ENCODE data around the gene BMP7.

Gene BMP7

DNA sequence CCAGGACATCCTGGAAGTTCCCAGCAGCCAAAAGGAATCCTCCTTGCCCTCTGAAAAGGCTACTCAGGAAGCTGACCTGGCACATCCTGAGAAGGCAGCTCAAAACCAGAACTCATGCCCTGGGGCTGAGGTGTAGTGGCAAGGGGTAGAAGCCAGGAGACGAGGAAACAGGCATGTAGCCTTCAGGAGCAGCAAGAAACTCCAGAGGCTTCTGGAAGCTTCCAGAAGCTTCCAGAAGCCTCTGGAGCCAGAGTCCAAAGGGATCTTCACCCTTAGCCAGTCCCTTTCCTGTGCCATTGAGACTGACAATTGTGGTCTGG lies 43.9 kb downstream of the BMP7 start:
- TF ChIP-seq, protein P1, sequence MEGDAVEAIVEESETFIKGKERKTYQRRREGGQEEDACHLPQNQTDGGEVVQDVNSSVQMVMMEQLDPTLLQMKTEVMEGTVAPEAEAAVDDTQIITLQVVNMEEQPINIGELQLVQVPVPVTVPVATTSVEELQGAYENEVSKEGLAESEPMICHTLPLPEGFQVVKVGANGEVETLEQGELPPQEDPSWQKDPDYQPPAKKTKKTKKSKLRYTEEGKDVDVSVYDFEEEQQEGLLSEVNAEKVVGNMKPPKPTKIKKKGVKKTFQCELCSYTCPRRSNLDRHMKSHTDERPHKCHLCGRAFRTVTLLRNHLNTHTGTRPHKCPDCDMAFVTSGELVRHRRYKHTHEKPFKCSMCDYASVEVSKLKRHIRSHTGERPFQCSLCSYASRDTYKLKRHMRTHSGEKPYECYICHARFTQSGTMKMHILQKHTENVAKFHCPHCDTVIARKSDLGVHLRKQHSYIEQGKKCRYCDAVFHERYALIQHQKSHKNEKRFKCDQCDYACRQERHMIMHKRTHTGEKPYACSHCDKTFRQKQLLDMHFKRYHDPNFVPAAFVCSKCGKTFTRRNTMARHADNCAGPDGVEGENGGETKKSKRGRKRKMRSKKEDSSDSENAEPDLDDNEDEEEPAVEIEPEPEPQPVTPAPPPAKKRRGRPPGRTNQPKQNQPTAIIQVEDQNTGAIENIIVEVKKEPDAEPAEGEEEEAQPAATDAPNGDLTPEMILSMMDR (IDR thresholded peaks at IDR 0.05; ENCODE audit: insufficient read depth, low read depth, low read length, missing control alignments): no peak
- H3K4me3 ChIP-seq (ENCODE audit: low read length): no peak overlapping the region
- no peak for DNase-seq (ENCODE audit: low read depth)

DNA sequence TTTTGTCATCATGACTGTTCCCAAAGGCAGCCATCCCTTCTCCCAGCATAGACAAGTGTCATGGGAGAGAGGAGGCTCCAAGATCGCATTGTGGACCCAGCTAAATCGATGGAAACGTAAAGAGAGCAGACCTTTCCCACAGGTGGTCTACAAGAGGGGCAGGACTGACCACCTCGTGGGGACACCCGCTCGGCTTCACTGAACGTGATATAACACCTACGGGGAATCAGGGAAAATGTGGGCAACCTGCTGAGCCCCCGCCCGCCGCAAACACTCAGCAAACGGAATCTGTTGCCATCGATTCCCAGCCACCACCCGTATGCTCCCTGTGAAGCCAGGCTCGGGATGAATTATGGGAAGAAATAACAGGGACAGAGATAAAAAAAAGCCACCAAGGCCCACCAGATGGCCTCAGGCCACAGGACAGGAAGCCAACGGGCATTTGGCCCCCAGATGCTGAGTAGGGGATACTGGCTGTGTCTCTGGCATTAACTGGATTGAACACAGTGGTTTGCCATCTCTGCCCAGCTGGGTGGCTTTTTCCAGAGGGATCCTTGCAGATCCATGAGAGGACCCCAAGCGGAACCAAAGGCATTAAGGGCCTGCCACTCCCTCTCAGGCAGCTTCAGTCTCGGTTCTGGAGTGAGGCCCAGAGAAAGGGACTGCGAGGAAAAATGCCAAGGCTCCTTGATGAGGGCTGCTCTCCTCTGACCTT lies 44.4 kb downstream of the BMP7 start:
- no peak for DNase-seq (ENCODE audit: low read depth)
- no peak overlapping the region for H3K4me3 ChIP-seq (ENCODE audit: low read length)
- TF ChIP-seq, protein P1 (IDR thresholded peaks at IDR 0.05; ENCODE audit: insufficient read depth, low read depth, low read length, missing control alignments): no peak

DNA sequence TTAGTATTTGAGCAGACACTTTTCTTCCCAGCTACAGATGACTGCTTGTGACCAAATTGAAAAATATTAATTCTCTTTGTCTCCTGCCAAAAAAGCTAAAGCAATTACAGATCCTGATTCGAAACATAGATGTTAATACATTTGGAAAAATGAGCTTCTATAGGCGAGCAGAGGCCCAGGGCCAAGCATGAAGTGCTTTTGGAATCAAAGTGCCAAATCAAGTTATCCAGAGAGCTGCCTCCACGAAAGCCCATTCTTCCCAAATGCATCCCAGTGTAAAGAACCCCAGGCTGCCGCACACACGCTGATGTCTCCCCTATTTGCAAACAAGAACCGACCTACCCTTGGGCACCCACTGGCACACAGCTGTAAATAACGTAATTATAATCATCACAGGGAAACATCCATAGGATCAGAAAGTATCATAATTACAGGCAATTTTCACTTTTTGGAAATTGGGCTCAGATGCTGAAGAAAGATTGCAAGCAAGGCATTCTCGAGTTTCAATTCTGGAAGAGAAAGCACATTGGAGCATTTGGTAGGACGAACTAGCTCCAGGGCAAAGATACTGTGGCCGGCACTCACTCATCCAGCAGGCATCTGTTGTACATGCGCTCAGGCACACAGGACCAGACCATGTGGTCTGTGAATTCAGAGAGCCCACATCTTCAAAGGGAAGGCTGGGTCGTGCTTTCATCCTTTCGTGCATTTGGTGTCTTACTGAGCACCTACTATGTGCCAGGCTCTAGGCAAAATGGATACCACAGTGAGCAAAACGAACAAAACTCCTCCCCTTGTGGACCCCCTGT lies 45.9 kb downstream of the BMP7 start:
- TF ChIP-seq, protein P1 (IDR thresholded peaks at IDR 0.05; ENCODE audit: insufficient read depth, low read depth, low read length, missing control alignments): no peak
- no peak for DNase-seq (ENCODE audit: low read depth)
- H3K4me3 ChIP-seq (ENCODE audit: low read length): no peak overlapping the region

DNA sequence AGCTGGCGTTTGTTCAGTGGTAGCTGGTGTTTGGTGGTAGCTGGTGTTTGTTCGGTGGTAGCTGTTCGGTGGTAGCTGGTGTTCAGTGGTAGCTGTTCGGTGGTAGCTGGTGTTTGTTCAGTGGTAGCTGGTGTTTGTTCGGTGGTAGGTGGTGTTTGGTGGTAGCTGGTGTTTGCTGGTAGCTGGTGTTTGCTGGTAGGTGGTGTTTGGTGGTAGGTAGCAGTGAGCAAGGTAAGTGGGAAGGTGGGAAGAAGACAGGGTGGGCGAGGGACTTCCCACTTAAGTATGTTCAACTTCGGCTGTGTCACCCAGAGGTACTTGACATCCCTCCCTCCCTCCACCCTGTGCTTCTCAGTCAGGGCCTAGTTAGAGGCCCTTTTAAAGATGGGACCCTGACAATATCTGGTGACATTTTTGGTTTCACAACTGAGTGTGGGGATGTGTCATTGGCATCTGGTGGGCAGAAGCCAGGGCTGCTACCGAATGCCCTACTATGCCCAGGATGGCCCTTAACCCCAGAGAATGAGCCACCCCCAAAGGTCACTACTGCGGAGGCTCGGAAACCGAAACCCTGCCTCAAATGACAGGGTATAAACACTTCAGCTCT lies 47.3 kb downstream of the BMP7 start:
- TF ChIP-seq, protein P1 (IDR thresholded peaks at IDR 0.05; ENCODE audit: insufficient read depth, low read depth, low read length, missing control alignments): no peak
- no peak for DNase-seq (ENCODE audit: low read depth)
- no peak overlapping the region for H3K4me3 ChIP-seq (ENCODE audit: low read length)

DNA sequence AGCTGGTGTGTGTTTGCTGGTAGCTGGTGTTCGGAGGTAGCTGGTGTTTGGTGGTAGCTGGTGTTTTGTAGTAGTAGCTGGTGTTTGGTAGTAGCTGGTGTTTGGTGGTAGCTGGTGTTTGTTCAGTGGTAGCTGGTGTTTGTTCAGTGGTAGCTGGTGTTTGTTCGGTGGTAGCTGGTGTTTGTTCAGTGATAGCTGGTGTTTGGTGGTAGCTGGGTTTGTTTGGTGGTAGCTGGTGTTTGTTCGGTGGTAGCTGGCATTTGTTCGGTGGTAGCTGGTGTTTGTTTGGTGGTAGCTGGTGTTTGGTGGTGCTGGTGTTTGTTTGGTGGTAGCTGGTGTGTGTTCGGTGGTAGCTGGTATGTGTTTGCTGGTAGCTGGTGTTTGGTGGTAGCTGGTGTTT lies 48.0 kb downstream of the BMP7 start:
- no peak overlapping the region for H3K4me3 ChIP-seq (ENCODE audit: low read length)
- TF ChIP-seq, protein P1 (IDR thresholded peaks at IDR 0.05; ENCODE audit: insufficient read depth, low read depth, low read length, missing control alignments): no peak
- DNase-seq (ENCODE audit: low read depth): no peak

DNA sequence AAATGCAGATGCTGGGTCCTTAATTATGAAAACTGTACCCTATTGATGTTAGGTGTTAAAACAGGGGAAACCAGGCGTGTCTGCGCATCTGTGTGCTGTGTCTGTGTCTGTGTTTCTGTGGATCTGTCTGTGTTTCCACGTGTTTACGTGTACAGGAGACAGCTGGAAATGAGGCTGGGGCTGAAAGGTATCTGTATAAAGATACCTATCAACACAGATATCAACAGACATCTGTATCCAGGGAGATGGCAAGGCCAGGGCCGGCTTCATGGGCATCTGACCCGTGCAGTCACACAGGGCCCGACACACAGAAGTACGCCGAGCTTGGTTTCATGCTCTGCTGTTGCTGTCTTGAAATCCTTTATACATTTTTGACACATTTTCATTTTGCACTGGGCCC lies 48.6 kb downstream of the BMP7 start:
- no peak for DNase-seq (ENCODE audit: low read depth)
- TF ChIP-seq, protein P1 (IDR thresholded peaks at IDR 0.05; ENCODE audit: insufficient read depth, low read depth, low read length, missing control alignments): no peak
- no peak overlapping the region for H3K4me3 ChIP-seq (ENCODE audit: low read length)
